ENCODE results near the gene PCID2. TPM values are rescaled to one million over a fixed set of nuclear protein-coding genes. Genes with fewer than 3 reads are reported as not detected.
A peak's percentile ranks its signal among the peaks of the same experiment; 100 is the strongest.

The PCID2 gene
- total and polyA plus RNA-seq, 2 of the 13 experiments (the other 11 are each of a cell fraction or from before 2014, with no cell fraction given) = 65.0 to 111 TPM

DNA sequence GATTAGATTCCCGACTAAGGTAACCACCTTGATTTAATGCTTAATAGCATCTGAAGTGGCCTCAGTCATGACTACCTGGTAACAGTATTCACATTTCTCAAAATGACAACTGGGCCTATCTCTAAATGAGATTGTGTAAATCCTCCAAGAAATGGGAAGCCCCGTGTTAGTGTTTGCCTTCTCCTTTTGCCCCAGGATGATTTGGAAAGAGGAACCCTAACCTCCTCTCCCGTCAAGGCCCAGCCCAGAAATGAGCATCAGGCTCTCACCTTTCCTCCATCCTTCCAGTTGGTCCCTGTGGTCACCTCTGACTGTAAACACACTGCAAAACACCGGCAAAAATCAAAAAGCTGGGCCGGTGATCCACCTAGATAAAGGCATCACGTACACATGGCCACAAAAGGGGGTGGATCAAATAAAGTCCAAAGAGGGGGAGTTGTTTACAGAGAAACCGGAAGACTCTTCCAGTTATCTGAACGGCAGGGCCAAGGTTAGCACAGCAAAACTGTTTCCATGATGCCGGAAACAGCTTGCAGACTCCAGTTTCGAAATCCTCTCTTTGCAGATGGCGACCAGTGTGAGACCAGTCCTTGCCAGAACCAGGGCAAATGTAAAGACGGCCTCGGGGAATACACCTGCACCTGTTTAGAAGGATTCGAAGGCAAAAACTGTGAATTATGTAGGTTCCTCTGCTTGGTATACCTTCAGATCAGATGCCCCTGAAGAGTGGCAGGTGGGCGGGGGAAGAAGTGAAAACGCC lies 69.5 kb downstream of the PCID2 start (continued):
- TF ChIP-seq, protein P1, sequence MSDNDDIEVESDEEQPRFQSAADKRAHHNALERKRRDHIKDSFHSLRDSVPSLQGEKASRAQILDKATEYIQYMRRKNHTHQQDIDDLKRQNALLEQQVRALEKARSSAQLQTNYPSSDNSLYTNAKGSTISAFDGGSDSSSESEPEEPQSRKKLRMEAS (IDR thresholded peaks at IDR 0.05) = peak; percentile 66; the same call in 1 of the 2 replicates
- no peak for TF ChIP-seq ZNF124 (CRISPR knock-in tag; IDR thresholded peaks at IDR 0.05)
- TF ChIP-seq, protein P2, sequence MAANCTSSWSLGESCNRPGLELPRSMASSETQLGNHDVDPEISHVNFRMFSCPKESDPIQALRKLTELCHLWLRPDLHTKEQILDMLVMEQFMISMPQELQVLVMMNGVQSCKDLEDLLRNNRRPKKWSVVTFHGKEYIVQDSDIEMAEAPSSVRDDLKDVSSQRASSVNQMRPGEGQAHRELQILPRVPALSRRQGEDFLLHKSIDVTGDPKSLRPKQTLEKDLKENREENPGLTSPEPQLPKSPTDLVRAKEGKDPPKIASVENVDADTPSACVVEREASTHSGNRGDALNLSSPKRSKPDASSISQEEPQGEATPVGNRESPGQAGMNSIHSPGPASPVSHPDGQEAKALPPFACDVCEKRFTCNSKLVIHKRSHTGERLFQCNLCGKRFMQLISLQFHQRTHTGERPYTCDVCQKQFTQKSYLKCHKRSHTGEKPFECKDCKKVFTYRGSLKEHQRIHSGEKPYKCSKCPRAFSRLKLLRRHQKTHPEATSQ (CRISPR knock-in tag; IDR thresholded peaks at IDR 0.05; ENCODE audit: borderline replicate concordance) = no peak
- no peak for TF ChIP-seq SRSF9 (IDR thresholded peaks at IDR 0.05; ENCODE audit: borderline replicate concordance, insufficient read depth, low read depth, low read length, poor library complexity, severe bottlenecking)
- no peak for TF ChIP-seq TBX3 (IDR thresholded peaks at IDR 0.05; ENCODE audit: borderline replicate concordance)
- TF ChIP-seq SAP130 (CRISPR knock-in tag; IDR thresholded peaks at IDR 0.05; ENCODE audit: low read depth) = peak; percentile 95
- peak; percentile 97 for TF ChIP-seq PHF21A (CRISPR knock-in tag; IDR thresholded peaks at IDR 0.05)
- TF ChIP-seq, protein P3, sequence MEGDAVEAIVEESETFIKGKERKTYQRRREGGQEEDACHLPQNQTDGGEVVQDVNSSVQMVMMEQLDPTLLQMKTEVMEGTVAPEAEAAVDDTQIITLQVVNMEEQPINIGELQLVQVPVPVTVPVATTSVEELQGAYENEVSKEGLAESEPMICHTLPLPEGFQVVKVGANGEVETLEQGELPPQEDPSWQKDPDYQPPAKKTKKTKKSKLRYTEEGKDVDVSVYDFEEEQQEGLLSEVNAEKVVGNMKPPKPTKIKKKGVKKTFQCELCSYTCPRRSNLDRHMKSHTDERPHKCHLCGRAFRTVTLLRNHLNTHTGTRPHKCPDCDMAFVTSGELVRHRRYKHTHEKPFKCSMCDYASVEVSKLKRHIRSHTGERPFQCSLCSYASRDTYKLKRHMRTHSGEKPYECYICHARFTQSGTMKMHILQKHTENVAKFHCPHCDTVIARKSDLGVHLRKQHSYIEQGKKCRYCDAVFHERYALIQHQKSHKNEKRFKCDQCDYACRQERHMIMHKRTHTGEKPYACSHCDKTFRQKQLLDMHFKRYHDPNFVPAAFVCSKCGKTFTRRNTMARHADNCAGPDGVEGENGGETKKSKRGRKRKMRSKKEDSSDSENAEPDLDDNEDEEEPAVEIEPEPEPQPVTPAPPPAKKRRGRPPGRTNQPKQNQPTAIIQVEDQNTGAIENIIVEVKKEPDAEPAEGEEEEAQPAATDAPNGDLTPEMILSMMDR (CRISPR knock-in tag; IDR thresholded peaks at IDR 0.05) = peak; percentile 18; the same call in 1 of the 2 replicates
- TF ChIP-seq, protein P4, sequence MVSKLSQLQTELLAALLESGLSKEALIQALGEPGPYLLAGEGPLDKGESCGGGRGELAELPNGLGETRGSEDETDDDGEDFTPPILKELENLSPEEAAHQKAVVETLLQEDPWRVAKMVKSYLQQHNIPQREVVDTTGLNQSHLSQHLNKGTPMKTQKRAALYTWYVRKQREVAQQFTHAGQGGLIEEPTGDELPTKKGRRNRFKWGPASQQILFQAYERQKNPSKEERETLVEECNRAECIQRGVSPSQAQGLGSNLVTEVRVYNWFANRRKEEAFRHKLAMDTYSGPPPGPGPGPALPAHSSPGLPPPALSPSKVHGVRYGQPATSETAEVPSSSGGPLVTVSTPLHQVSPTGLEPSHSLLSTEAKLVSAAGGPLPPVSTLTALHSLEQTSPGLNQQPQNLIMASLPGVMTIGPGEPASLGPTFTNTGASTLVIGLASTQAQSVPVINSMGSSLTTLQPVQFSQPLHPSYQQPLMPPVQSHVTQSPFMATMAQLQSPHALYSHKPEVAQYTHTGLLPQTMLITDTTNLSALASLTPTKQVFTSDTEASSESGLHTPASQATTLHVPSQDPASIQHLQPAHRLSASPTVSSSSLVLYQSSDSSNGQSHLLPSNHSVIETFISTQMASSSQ (IDR thresholded peaks at IDR 0.05; ENCODE audit: low read depth) = peak; percentile 80
- TF ChIP-seq, protein P4 (CRISPR knock-in tag; IDR thresholded peaks at IDR 0.05; ENCODE audit: borderline replicate concordance) = peak; percentile 91; the same call in 1 of the 2 replicates
- TF ChIP-seq, protein P5, sequence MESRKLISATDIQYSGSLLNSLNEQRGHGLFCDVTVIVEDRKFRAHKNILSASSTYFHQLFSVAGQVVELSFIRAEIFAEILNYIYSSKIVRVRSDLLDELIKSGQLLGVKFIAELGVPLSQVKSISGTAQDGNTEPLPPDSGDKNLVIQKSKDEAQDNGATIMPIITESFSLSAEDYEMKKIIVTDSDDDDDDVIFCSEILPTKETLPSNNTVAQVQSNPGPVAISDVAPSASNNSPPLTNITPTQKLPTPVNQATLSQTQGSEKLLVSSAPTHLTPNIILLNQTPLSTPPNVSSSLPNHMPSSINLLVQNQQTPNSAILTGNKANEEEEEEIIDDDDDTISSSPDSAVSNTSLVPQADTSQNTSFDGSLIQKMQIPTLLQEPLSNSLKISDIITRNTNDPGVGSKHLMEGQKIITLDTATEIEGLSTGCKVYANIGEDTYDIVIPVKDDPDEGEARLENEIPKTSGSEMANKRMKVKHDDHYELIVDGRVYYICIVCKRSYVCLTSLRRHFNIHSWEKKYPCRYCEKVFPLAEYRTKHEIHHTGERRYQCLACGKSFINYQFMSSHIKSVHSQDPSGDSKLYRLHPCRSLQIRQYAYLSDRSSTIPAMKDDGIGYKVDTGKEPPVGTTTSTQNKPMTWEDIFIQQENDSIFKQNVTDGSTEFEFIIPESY (CRISPR knock-in tag; IDR thresholded peaks at IDR 0.05) = peak; percentile 66; the same call in 1 of the 2 replicates
- peak; percentile 94; the same call in 1 of the 2 replicates for TF ChIP-seq ZNF431 (CRISPR knock-in tag; IDR thresholded peaks at IDR 0.05; ENCODE audit: borderline replicate concordance, low read depth)
- TF ChIP-seq ZFP62 (CRISPR knock-in tag; IDR thresholded peaks at IDR 0.05) = no peak
- TF ChIP-seq, protein P6, sequence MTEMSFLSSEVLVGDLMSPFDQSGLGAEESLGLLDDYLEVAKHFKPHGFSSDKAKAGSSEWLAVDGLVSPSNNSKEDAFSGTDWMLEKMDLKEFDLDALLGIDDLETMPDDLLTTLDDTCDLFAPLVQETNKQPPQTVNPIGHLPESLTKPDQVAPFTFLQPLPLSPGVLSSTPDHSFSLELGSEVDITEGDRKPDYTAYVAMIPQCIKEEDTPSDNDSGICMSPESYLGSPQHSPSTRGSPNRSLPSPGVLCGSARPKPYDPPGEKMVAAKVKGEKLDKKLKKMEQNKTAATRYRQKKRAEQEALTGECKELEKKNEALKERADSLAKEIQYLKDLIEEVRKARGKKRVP (CRISPR knock-in tag; IDR thresholded peaks at IDR 0.05) = peak in 1 of 2 experiments; percentile 14; a peak in 2 of 4 replicates

Data from HepG2 (cell line).